ENCODE measurements around the gene LMTK3.

LMTK3 gene

GRCh38 chr19:48477067-48477685 is 34.5 kb downstream of the LMTK3 start:
- DNase-seq, result no peak
- no peak overlapping the region for H3K4me3 ChIP-seq (ENCODE audit: low read depth, low read length)
- H3K9me3 ChIP-seq, result no peaks in the 10 kb centered on the region
- no peaks in the 10 kb centered on the region for H3K27me3 ChIP-seq
- H3K36me3 ChIP-seq, result peaks cover 36% of the 10 kb centered on the region
- H3K4me1 ChIP-seq, result peaks cover 4% of the 10 kb centered on the region
- no peak for TF ChIP-seq CTCF (IDR thresholded peaks at IDR 0.05; ENCODE audit: low read depth, low read length)

GRCh38 chr19:48476176-48476575 is 35.5 kb downstream of the LMTK3 start:
- DNase-seq, result no peak
- Histone ChIP-seq H3K4me3 (ENCODE audit: low read depth, low read length) (no peak overlapping the region), H3K4me1 (no peaks in the 10 kb centered on the region), H3K9me3 (no peaks in the 10 kb centered on the region), H3K27me3 (no peaks in the 10 kb centered on the region), H3K36me3 (peaks cover 40% of the 10 kb centered on the region)
- TF ChIP-seq CTCF (IDR thresholded peaks at IDR 0.05; ENCODE audit: low read depth, low read length), result no peak

- H3K36me3 ChIP-seq, result peaks cover 45% of the 10 kb centered on the region
- H3K4me3 ChIP-seq (ENCODE audit: low read depth, low read length), result no peak overlapping the region
- TF ChIP-seq CTCF (IDR thresholded peaks at IDR 0.05; ENCODE audit: low read depth, low read length), result no peak
- H3K9me3 ChIP-seq, result no peaks in the 10 kb centered on the region
- no peak for DNase-seq
- H3K4me1 ChIP-seq, result no peaks in the 10 kb centered on the region
- H3K27me3 ChIP-seq, result no peaks in the 10 kb centered on the region
Observed at GRCh38 chr19:48475369-48476068, 36.1 kb downstream of the LMTK3 start.

GRCh38 chr19:48474084-48474592 is 37.5 kb downstream of the LMTK3 start:
- no peak for DNase-seq
- Histone ChIP-seq H3K36me3 (peaks cover 44% of the 10 kb centered on the region), H3K27me3 (no peaks in the 10 kb centered on the region), H3K9me3 (no peaks in the 10 kb centered on the region), H3K4me1 (no peaks in the 10 kb centered on the region), H3K4me3 (ENCODE audit: low read depth, low read length) (no peak overlapping the region)
- no peak for TF ChIP-seq CTCF (IDR thresholded peaks at IDR 0.05; ENCODE audit: low read depth, low read length)

GRCh38 chr19:48473161-48473966 is 38.3 kb downstream of the LMTK3 start:
- DNase-seq, result no peak
- no peaks in the 10 kb centered on the region for H3K9me3 ChIP-seq
- H3K36me3 ChIP-seq, result peaks cover 42% of the 10 kb centered on the region
- H3K4me3 ChIP-seq (ENCODE audit: low read depth, low read length), result no peak overlapping the region
- no peaks in the 10 kb centered on the region for H3K27me3 ChIP-seq
- no peak for TF ChIP-seq CTCF (IDR thresholded peaks at IDR 0.05; ENCODE audit: low read depth, low read length)
- H3K4me1 ChIP-seq, result no peaks in the 10 kb centered on the region

Data from BE2C (cell line).